K562 (cell line): ENCODE measurements around the gene ITPK1. TPM values are rescaled to one million over a fixed set of nuclear protein-coding genes. Genes with fewer than 3 reads are reported as not detected.

Experiments used
- ATAC-seq: fragments of 200-7000 bp; cut with Tn5 transposase; 3 replicates; pipeline ENCODE4 v1.9.1; 2020; ENCODE audit warnings: moderate library complexity
- BruUV-seq: library from RNA; stranded (reverse); fragments of 400-500 nt; replicated peaks from 2 replicates; lab custom pipeline; 2021; lab: Mats Ljungman, UMichigan
- CTCF ChIA-PET: fragments of 300-600 bp; formaldehyde crosslinking; extraction: SDS; loops from one replicate; lab custom pipeline; 2021; ENCODE audit warnings: low intra/inter-chr PET ratio; lab: Yijun Ruan, JAX
- POLR2A ChIA-PET: fragments of 300-600, 350-650 bp; sonication (Branson Sonifier 250); formaldehyde crosslinking; extraction: SDS; loops from one replicate; lab custom pipeline; 2021; ENCODE audit warnings: antibody characterized with exemption, inconsistent platforms; lab: Yijun Ruan, JAX
- DNase-seq, 4 experiments: peaks; one replicate each; pipeline versions ENCODE4 v3.0.0 to v3.0.0-alpha.2; 2011 to 2018; ENCODE audit warnings: low spot score in 3 of 4, mixed read lengths in 3 of 4; ENCODE audit errors: extremely low read depth in 1 of 4
- FAIRE-seq: peaks from 2 replicates; lab custom pipeline; 2011; peaks lifted over from hg19 to GRCh38; lab: Jason Lieb, UNC
- H2AFZ ChIP-seq: 2 replicates; pipeline ENCODE4 v1.6.0; 2011; ENCODE audit warnings: low read depth, low read length, control low read depth, inconsistent platforms
- H3K27ac ChIP-seq: fragments of 200-600 bp; 3 replicates; pipeline ENCODE4 v1.8.0; 2011; ENCODE audit warnings: low read depth, mild to moderate bottlenecking, control low read depth, inconsistent platforms, low read length, moderate library complexity, mixed read lengths; ENCODE audit errors: extremely low read depth
- H3K27me3 ChIP-seq, 2 experiments: fragments of 300-600 bp in 1 of 2; 2 replicates in 1 of 2; 3 replicates in 1 of 2; pipeline versions ENCODE4 v1.6.0 to v1.8.0; 2011; ENCODE audit warnings: inconsistent platforms in 2 of 2, low read length in 2 of 2, mild to moderate bottlenecking in 1 of 2, mixed read lengths in 1 of 2, moderate library complexity in 1 of 2; ENCODE audit not compliant: control insufficient read depth in 2 of 2, insufficient read depth in 2 of 2
- H3K36me3 ChIP-seq: fragments of 300-600 bp; 3 replicates; pipeline ENCODE4 v1.8.0; 2011; ENCODE audit warnings: mild to moderate bottlenecking, low read length, inconsistent platforms; ENCODE audit not compliant: control insufficient read depth, insufficient read depth
- H3K4me1 ChIP-seq, 2 experiments: fragments of 200-600 bp in 1 of 2; replicated peaks in 1 of 2; 2 replicates in 1 of 2; 3 replicates in 1 of 2; pipeline versions ENCODE4 v1.5.1 to v1.8.0; 2011; ENCODE audit warnings: inconsistent platforms in 2 of 2, low read length in 2 of 2, mild to moderate bottlenecking in 1 of 2, mixed read lengths in 1 of 2, moderate library complexity in 1 of 2; ENCODE audit not compliant: control insufficient read depth in 2 of 2, insufficient read depth in 2 of 2
- H3K4me2 ChIP-seq: 2 replicates; pipeline ENCODE4 v1.6.1; 2011; ENCODE audit warnings: low read length, control low read depth, inconsistent platforms, mixed read lengths; ENCODE audit not compliant: insufficient read depth
- H3K4me3 ChIP-seq: fragments of 200-600 bp; sonication (generic), shearing (Covaris generic); 2 replicates; pipeline ENCODE4 v1.5.1; 2016; ENCODE audit warnings: control low read depth, inconsistent platforms
- H3K79me2 ChIP-seq: fragments of 200-600 bp; 3 replicates; pipeline ENCODE4 v1.8.0; 2011; ENCODE audit warnings: low read length, inconsistent platforms; ENCODE audit not compliant: control insufficient read depth, insufficient read depth
- H3K9ac ChIP-seq, 2 experiments: 2 replicates each; pipeline versions ENCODE4 v1.6.0 to v1.6.1; 2011; ENCODE audit warnings: low read depth in 2 of 2, low read length in 2 of 2, control low read depth in 1 of 2, inconsistent platforms in 1 of 2, mild to moderate bottlenecking in 1 of 2, mixed read lengths in 1 of 2; ENCODE audit not compliant: insufficient read depth in 1 of 2
- H3K9me1 ChIP-seq: one replicate; pipeline ENCODE4 v1.6.0; 2011; ENCODE audit warnings: inconsistent platforms, mild to moderate bottlenecking, low read length, moderate library complexity; ENCODE audit not compliant: control insufficient read depth, insufficient read depth
- H3K9me3 ChIP-seq: replicated peaks from 2 replicates; pipeline ENCODE4 v1.5.1; 2011; ENCODE audit warnings: low read depth, low read length, inconsistent platforms; ENCODE audit not compliant: control insufficient read depth, insufficient read depth
- H4K20me1 ChIP-seq: replicated peaks from 2 replicates; pipeline ENCODE4 v1.6.1; 2011; ENCODE audit warnings: low read length, inconsistent platforms, mixed read lengths; ENCODE audit not compliant: control insufficient read depth, insufficient read depth
- NCOR1 ChIP-seq: fragments of 450-650 bp; IDR thresholded peaks from 2 replicates; pipeline ENCODE4 v1.6.1; 2016; ENCODE audit warnings: mild to moderate bottlenecking, moderate library complexity
- SMARCA4 ChIP-seq: fragments of 450-650 bp; IDR thresholded peaks from 2 replicates; pipeline ENCODE4 v1.6.1; 2016
- WGBS: fragments of 100-300 bp; shearing (Covaris generic); methylation state at CpG from one replicate; pipeline ENCODE4 v1.1.6; 2016; ENCODE audit warnings: low coverage, mixed read lengths; ENCODE audit not compliant: insufficient coverage; ENCODE audit errors: missing lambda C conversion rate; 5-methylcytosine and 5-hydroxymethylcytosine counted together
- in situ Hi-C: fragments of 300-500 bp; cut with MboI; formaldehyde crosslinking; loops from 4 replicates; pipeline ENCODE4 v1.15.0; 2018; ENCODE audit warnings: inconsistent platforms, mixed read lengths
- intact Hi-C: fragments of 100-400 bp; cut with micrococcal nuclease; formaldehyde crosslinking; loops from 2 replicates; pipeline ENCODE4 v1.14.2; 2022
- polyA plus RNA-seq, 8 experiments: library from polyadenylated mRNA; depleted of rRNA in 4 of 8; stranded (reverse) in 5 of 8; unstranded in 3 of 8; fragments of >200 nt; fragmentation: Nextera tagmentation in 2 of 8; fragmentation: Illumina TruSeq in 1 of 8; extraction: Ambion mirVana in 2 of 8; extraction: Trizol in 1 of 8; gene quantifications; 2 replicates each; pipeline versions ENCODE4 v1.2.1 to v1.2.3, GENCODE V29; 2011 to 2014; ENCODE audit warnings: inconsistent platforms in 1 of 8, missing spikeins in 1 of 8
- total RNA-seq, 7 experiments: library from RNA; depleted of rRNA in 6 of 7; stranded (reverse); fragments of >200 nt in 6 of 7; fragmentation: Illumina TruSeq in 2 of 7; extraction: Trizol in 2 of 7; gene quantifications; 2 replicates each; pipeline versions ENCODE4 v1.2.1 to v1.2.3, GENCODE V29; 2011 to 2021; ENCODE audit warnings: low replicate concordance in 1 of 7
- TF ChIP-seq, protein P1 (sequence below): IDR thresholded peaks from 2 replicates; pipeline ENCODE4 v1.6.1; 2016; ENCODE audit warnings: missing genetic modification characterization, missing compliant biosample characterization
- TF ChIP-seq, protein P2 (sequence below): fragments of 200-800 bp; sonication (Bioruptor generic); IDR thresholded peaks from 2 replicates; pipeline ENCODE4 v1.6.1; 2016; ENCODE audit warnings: missing genetic modification characterization, missing compliant biosample characterization
- TF ChIP-seq, protein P3 (sequence below): sonication (generic); formaldehyde crosslinking; IDR thresholded peaks from 2 replicates; pipeline ENCODE4 v1.5.0; 2020; ENCODE audit warnings: missing genetic modification reagents

Gene ITPK1
- total and polyA plus RNA-seq, 9 of the 15 experiments (the other 6 are each of a cell fraction or from before 2014, with no cell fraction given): 1.2 to 39.2 (median 23.0) TPM

DNA sequence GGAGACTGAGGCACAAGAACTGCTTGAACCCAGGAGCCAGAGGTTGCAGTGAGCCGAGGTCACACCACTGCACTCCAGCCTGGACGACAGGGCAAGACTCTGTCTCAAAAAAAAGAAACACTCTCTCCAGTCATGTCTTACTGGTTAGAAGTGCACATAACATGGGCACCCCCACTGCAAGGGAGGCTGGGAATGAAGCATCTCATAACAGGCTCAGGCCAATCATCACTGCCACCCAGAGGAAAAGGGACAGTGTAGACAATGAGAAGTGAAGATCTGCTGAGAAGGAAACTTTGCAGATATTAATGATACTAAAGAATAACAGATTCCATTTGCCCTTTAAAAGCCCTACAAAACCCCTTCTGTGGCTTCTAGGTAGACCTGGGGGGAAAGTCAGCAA lies 66.9 kb downstream of the ITPK1 start (continued):
- TF ChIP-seq, protein P1, sequence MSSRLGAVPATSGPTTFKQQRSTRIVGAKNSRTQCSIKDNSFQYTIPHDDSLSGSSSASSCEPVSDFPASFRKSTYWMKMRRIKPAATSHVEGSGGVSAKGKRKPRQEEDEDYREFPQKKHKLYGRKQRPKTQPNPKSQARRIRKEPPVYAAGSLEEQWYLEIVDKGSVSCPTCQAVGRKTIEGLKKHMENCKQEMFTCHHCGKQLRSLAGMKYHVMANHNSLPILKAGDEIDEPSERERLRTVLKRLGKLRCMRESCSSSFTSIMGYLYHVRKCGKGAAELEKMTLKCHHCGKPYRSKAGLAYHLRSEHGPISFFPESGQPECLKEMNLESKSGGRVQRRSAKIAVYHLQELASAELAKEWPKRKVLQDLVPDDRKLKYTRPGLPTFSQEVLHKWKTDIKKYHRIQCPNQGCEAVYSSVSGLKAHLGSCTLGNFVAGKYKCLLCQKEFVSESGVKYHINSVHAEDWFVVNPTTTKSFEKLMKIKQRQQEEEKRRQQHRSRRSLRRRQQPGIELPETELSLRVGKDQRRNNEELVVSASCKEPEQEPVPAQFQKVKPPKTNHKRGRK (tag): no peak

DNA sequence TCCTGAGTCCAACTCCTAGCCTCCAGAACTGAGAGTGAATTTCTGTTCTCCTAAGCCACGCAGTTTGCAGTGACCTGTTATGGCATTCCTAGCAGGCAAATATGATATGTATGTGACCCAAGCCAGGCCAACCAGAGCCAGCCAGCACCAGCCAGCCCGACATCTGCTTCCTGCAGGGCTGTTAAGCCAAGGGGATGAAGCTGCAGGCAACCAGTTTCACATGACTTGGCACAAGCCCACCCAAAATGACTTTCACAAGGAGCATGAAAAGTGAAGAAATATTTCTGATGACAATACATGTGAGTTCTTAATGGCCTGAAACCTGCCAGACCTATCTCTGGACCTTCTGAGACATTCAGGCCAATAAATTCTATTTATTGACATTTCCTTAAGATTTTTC lies 68.1 kb downstream of the ITPK1 start:
- Histone ChIP-seq H3K9me3 (no peaks in the 10 kb centered on the region), H3K4me1 (peaks cover 30 to 33% of the 10 kb centered on the region in 2 experiments), H3K9ac (no peak overlapping the region), H3K9me1 (no peaks in the 10 kb centered on the region), H3K27ac (no peak overlapping the region), H3K4me3 (no peak overlapping the region), H3K36me3 (no peaks in the 10 kb centered on the region), H2AFZ (no peak overlapping the region), H3K27me3 (no peaks in the 10 kb centered on the region), H3K4me2 (no peak overlapping the region), H4K20me1 (0 out of 2 replicates have a peak, but pooled peaks cover 4% of the 10 kb centered on the region), H3K79me2 (no peaks in the 10 kb centered on the region; the same call in 2 of the 3 replicates)
- no TSS peak for BruUV-seq
- intact Hi-C loops: no loop called here
- no peak for DNase-seq
- in situ Hi-C loops: no loop called here
- FAIRE-seq: no peak
- ChIA-PET CTCF (no interaction called here), POLR2A (interaction anchor here (0.6 kb wide), 1 partner anchor 279 kb away, joined by 3 read pairs; no protein-coding TSS in a partner anchor)
- ATAC-seq: no peak
- WGBS: 84% methylated on average over 2 of the region's 2 CpGs
- TF ChIP-seq, protein P2, sequence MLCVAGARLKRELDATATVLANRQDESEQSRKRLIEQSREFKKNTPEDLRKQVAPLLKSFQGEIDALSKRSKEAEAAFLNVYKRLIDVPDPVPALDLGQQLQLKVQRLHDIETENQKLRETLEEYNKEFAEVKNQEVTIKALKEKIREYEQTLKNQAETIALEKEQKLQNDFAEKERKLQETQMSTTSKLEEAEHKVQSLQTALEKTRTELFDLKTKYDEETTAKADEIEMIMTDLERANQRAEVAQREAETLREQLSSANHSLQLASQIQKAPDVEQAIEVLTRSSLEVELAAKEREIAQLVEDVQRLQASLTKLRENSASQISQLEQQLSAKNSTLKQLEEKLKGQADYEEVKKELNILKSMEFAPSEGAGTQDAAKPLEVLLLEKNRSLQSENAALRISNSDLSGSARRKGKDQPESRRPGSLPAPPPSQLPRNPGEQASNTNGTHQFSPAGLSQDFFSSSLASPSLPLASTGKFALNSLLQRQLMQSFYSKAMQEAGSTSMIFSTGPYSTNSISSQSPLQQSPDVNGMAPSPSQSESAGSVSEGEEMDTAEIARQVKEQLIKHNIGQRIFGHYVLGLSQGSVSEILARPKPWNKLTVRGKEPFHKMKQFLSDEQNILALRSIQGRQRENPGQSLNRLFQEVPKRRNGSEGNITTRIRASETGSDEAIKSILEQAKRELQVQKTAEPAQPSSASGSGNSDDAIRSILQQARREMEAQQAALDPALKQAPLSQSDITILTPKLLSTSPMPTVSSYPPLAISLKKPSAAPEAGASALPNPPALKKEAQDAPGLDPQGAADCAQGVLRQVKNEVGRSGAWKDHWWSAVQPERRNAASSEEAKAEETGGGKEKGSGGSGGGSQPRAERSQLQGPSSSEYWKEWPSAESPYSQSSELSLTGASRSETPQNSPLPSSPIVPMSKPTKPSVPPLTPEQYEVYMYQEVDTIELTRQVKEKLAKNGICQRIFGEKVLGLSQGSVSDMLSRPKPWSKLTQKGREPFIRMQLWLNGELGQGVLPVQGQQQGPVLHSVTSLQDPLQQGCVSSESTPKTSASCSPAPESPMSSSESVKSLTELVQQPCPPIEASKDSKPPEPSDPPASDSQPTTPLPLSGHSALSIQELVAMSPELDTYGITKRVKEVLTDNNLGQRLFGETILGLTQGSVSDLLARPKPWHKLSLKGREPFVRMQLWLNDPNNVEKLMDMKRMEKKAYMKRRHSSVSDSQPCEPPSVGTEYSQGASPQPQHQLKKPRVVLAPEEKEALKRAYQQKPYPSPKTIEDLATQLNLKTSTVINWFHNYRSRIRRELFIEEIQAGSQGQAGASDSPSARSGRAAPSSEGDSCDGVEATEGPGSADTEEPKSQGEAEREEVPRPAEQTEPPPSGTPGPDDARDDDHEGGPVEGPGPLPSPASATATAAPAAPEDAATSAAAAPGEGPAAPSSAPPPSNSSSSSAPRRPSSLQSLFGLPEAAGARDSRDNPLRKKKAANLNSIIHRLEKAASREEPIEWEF (CRISPR knock-in tag): no peak
- no peak for TF ChIP-seq SMARCA4
- TF ChIP-seq, protein P3, sequence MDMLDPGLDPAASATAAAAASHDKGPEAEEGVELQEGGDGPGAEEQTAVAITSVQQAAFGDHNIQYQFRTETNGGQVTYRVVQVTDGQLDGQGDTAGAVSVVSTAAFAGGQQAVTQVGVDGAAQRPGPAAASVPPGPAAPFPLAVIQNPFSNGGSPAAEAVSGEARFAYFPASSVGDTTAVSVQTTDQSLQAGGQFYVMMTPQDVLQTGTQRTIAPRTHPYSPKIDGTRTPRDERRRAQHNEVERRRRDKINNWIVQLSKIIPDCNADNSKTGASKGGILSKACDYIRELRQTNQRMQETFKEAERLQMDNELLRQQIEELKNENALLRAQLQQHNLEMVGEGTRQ (CRISPR knock-in tag): no peak
- no peak for TF ChIP-seq NCOR1
